Adrenal gland (tissue), 5 donors: ENCODE measurements around the gene HEMGN.

Experiments used
- POLR2A ChIP-seq, 2 donors: fragments of 450-650 bp; IDR thresholded peaks; one replicate each; pipeline ENCODE4 v1.6.1; 2017; ENCODE audit warnings: antibody characterized with exemption in 2 of 2, mild to moderate bottlenecking in 2 of 2, moderate library complexity in 1 of 2
- TF ChIP-seq, protein P1 (sequence below), 6 experiments: fragments of 450-650 bp in 4 of 6; fragments of 200-600 bp in 2 of 6; sonication (generic) in 1 of 6; IDR thresholded peaks; 1 replicate in 5 of 6; 2 replicates in 1 of 6; pipeline versions ENCODE4 v1.5.1 to v1.8.0; 2016 to 2021; ENCODE audit warnings: antibody characterized with exemption in 6 of 6, mild to moderate bottlenecking in 2 of 6, moderate library complexity in 1 of 6
- donor health status: DM: no; HTN: no; CAD: no.

DNA sequence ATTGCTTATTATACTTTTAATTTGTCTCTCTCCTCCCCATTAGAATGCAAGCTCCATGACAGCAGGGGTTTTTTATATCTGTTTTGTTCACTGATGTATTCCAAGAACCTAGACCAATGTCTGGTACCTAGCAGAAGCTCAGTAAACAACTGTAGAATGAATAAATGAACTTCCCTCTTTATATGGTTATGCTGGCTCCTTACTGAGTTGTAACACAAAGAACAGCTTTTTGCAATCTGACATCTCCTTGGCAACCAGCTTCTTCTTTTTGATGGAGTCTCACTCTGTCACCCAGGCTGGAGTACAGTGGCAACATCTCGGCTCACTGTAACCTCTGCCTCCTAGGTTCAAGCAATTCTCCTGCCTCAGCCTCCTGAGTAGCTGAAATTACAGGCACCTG is 29.3 kb downstream of the HEMGN start:
- TF ChIP-seq, protein P1, sequence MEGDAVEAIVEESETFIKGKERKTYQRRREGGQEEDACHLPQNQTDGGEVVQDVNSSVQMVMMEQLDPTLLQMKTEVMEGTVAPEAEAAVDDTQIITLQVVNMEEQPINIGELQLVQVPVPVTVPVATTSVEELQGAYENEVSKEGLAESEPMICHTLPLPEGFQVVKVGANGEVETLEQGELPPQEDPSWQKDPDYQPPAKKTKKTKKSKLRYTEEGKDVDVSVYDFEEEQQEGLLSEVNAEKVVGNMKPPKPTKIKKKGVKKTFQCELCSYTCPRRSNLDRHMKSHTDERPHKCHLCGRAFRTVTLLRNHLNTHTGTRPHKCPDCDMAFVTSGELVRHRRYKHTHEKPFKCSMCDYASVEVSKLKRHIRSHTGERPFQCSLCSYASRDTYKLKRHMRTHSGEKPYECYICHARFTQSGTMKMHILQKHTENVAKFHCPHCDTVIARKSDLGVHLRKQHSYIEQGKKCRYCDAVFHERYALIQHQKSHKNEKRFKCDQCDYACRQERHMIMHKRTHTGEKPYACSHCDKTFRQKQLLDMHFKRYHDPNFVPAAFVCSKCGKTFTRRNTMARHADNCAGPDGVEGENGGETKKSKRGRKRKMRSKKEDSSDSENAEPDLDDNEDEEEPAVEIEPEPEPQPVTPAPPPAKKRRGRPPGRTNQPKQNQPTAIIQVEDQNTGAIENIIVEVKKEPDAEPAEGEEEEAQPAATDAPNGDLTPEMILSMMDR (IDR thresholded peaks at IDR 0.05) = no peak
- TF ChIP-seq POLR2A (IDR thresholded peaks at IDR 0.05) = no peak
